ENCODE measurements around the gene RNF223. TPM values are rescaled to one million over a fixed set of nuclear protein-coding genes. Genes with fewer than 3 reads are reported as not detected.

RNF223 gene
- total RNA-seq, 1 experiment from 2014 or later: 0.08 TPM

DNA sequence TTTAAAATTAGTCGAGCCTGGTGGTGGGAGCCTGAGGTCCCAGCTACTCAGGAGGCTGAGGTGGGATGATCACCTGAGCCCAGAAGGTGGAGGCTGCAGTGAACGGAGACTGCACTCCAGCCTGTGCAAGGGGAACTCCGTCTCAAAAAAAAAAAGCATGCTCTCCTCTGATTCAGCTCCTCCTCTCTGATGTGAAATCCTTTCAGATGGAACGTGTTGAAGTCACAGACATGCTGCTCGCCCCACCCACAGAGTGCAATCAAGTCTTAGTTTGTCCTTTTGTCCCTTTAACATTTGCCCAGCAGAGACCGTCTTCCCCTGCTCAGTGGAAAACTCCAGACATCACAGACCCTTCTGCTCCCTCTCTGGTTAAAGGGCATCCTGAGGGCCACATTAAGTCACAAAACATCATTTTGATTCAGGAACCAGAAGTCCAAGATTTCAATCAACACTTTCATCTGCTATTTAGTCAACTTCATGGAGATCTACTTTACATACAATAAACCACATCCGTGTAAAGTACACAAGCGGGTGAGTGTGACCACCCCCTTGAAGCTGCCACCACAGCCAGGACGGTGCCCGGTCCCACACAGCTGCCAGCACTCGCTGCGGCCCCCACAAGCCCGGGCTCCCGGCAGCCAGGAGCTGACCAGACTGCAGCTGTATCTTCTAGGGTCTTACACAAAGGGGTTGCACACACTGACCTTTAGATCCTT lies 18.9 kb upstream of the RNF223 start:
- H3K9me3 ChIP-seq (ENCODE audit: control insufficient read depth, insufficient read depth, low read depth, low read length): no peaks in the 10 kb centered on the region
- no peak overlapping the region for H3K27ac ChIP-seq (ENCODE audit: low read length)
- POLR2A ChIA-PET: no interaction called here
- no TSS peak for BruUV-seq (replicated peaks)
- H3K36me3 ChIP-seq (ENCODE audit: control insufficient read depth, insufficient read depth, low read length): no peaks in the 10 kb centered on the region
- TF ChIP-seq, protein P1, sequence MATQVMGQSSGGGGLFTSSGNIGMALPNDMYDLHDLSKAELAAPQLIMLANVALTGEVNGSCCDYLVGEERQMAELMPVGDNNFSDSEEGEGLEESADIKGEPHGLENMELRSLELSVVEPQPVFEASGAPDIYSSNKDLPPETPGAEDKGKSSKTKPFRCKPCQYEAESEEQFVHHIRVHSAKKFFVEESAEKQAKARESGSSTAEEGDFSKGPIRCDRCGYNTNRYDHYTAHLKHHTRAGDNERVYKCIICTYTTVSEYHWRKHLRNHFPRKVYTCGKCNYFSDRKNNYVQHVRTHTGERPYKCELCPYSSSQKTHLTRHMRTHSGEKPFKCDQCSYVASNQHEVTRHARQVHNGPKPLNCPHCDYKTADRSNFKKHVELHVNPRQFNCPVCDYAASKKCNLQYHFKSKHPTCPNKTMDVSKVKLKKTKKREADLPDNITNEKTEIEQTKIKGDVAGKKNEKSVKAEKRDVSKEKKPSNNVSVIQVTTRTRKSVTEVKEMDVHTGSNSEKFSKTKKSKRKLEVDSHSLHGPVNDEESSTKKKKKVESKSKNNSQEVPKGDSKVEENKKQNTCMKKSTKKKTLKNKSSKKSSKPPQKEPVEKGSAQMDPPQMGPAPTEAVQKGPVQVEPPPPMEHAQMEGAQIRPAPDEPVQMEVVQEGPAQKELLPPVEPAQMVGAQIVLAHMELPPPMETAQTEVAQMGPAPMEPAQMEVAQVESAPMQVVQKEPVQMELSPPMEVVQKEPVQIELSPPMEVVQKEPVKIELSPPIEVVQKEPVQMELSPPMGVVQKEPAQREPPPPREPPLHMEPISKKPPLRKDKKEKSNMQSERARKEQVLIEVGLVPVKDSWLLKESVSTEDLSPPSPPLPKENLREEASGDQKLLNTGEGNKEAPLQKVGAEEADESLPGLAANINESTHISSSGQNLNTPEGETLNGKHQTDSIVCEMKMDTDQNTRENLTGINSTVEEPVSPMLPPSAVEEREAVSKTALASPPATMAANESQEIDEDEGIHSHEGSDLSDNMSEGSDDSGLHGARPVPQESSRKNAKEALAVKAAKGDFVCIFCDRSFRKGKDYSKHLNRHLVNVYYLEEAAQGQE (IDR thresholded peaks at IDR 0.05; ENCODE audit: insufficient read depth in 1 of 2, low read depth in 2 of 2, low read length in 1 of 2): no peak
- TF ChIP-seq SIN3A (IDR thresholded peaks at IDR 0.05; ENCODE audit: borderline replicate concordance, insufficient read depth, low read depth, low read length): no peak
- ATAC-seq (no peak), DNase-seq (ENCODE audit: low read depth, low spot score) (no peak)
- intact Hi-C loops (cut with micrococcal nuclease; ENCODE audit: unreplicated experiment) (no loop called here), in situ Hi-C loops (cut with HindIII; ENCODE audit: low pct_unique_long_range_greater_than_20kb, low sequenced_read_pairs) (no loop called here)
- no peaks in the 10 kb centered on the region for H3K27me3 ChIP-seq (ENCODE audit: control insufficient read depth, insufficient read depth, low read length)
- H3K4me1 ChIP-seq (ENCODE audit: control insufficient read depth, insufficient read depth, low read length): no peaks in the 10 kb centered on the region
- no peak overlapping the region for H3K4me3 ChIP-seq (ENCODE audit: low read depth in 2 of 2, low read length in 2 of 2)
- CTCF ChIA-PET: no interaction called here

DNA sequence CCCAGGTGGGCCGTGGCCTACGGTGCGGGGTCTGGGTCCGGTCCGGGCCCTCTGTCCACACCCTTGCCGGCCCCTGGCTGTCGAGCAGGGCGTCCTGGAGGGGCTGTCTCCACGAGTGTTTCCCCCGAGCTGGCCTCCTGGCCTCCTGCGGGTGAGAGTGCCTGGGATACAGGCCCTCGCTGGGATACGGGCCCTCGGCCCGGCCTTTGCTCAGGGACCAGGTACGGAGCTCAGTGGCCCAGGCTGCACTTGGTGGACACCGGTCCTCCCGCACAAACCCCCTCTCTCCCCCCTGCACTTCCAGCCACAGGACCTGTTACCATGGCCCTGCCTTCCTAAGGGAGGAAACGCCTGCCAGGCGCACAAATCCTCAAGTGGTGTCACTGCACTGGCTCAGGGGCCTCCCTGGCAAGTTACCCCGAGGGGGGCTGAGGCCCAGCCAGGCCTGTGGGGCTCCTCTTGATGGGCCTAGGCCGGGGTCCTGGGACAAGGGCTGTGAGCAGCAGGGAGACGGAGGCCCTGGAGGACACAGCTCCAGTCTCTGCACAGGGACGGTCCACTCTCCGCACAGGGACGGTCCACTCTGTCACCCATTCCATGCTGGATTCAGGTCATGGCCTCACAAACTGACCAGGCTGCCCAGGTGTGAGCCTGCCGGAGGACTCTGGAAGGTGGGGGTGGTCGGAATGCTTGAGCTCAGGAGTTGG lies 18.2 kb upstream of the RNF223 start:
- TF ChIP-seq SIN3A (IDR thresholded peaks at IDR 0.05; ENCODE audit: borderline replicate concordance, insufficient read depth, low read depth, low read length) (no peak), POLR2AphosphoS5 (IDR thresholded peaks at IDR 0.05; ENCODE audit: low read depth, low read length) (no peak), TCF7L2 (IDR thresholded peaks at IDR 0.05; ENCODE audit: low read depth, low read length) (no peak)
- TF ChIP-seq, protein P2, sequence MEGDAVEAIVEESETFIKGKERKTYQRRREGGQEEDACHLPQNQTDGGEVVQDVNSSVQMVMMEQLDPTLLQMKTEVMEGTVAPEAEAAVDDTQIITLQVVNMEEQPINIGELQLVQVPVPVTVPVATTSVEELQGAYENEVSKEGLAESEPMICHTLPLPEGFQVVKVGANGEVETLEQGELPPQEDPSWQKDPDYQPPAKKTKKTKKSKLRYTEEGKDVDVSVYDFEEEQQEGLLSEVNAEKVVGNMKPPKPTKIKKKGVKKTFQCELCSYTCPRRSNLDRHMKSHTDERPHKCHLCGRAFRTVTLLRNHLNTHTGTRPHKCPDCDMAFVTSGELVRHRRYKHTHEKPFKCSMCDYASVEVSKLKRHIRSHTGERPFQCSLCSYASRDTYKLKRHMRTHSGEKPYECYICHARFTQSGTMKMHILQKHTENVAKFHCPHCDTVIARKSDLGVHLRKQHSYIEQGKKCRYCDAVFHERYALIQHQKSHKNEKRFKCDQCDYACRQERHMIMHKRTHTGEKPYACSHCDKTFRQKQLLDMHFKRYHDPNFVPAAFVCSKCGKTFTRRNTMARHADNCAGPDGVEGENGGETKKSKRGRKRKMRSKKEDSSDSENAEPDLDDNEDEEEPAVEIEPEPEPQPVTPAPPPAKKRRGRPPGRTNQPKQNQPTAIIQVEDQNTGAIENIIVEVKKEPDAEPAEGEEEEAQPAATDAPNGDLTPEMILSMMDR (IDR thresholded peaks at IDR 0.05): no peak
- TF ChIP-seq, protein P1 (IDR thresholded peaks at IDR 0.05; ENCODE audit: insufficient read depth in 1 of 2, low read depth in 2 of 2, low read length in 1 of 2): no peak
- no peak overlapping the region for H3K27ac ChIP-seq (ENCODE audit: low read length)
- DNase-seq (ENCODE audit: low read depth, low spot score): no peak
- ChIA-PET POLR2A (interaction anchor here (0.6 kb wide), 1 partner anchor 13 kb away, joined by 3 read pairs; no protein-coding TSS in a partner anchor), CTCF (no interaction called here)
- no TSS peak for BruUV-seq (replicated peaks)
- H3K27me3 ChIP-seq (ENCODE audit: control insufficient read depth, insufficient read depth, low read length): no peaks in the 10 kb centered on the region
- H3K4me3 ChIP-seq (ENCODE audit: low read depth in 2 of 2, low read length in 2 of 2): no peak overlapping the region
- no peaks in the 10 kb centered on the region for H3K4me1 ChIP-seq (ENCODE audit: control insufficient read depth, insufficient read depth, low read length)
- in situ Hi-C loops (cut with HindIII; ENCODE audit: low pct_unique_long_range_greater_than_20kb, low sequenced_read_pairs) (no loop called here), intact Hi-C loops (cut with micrococcal nuclease; ENCODE audit: unreplicated experiment) (no loop called here)
- H3K36me3 ChIP-seq (ENCODE audit: control insufficient read depth, insufficient read depth, low read length): no peaks in the 10 kb centered on the region
- H3K9me3 ChIP-seq (ENCODE audit: control insufficient read depth, insufficient read depth, low read depth, low read length): no peaks in the 10 kb centered on the region
- ATAC-seq: peak; percentile 16; the same call in 1 of the 2 replicates

All from Panc1 (cell line).